Stimulated activated CD4-positive, alpha-beta T cell treated with anti-CD3 and anti-CD28 coated beads, TNF-alpha, amount 100 ng/mL, for 4 hours (primary cell): Measurements from ENCODE around the gene GALNT16.
"Not testable (repeated sequence)": the region's sequence is repeated elsewhere in the genome, so short reads cannot be mapped to it uniquely, and the experiment has no call there.

Experiments
- DNase-seq, 3 experiments: peaks; one replicate each; pipeline ENCODE4 v3.0.0-alpha.2; 2020; ENCODE audit warnings: low read depth in 3 of 3

The GALNT16 gene

GRCh38 chr14:69260190-69260860 lies 367 bp downstream of the GALNT16 start:
- no peak for DNase-seq

GRCh38 chr14:69260861-69261564 lies 1.1 kb downstream of the GALNT16 start:
- peak in 2 of 3 experiments; percentile 16 to 18 for DNase-seq

- DNase-seq, result no peak
Measured at GRCh38 chr14:69261761-69262331, 1.9 kb downstream of the GALNT16 start.

GRCh38 chr14:69262516-69262915 lies 2.6 kb downstream of the GALNT16 start:
- DNase-seq, result no peak

- no peak for DNase-seq
Measured at GRCh38 chr14:69263364-69263763, 3.4 kb downstream of the GALNT16 start.

- DNase-seq, result no peak
Measured at GRCh38 chr14:69263771-69264170, 3.8 kb downstream of the GALNT16 start.

GRCh38 chr14:69266572-69267345 lies 6.8 kb downstream of the GALNT16 start:
- DNase-seq, result no peak

- no peak for DNase-seq
Measured at GRCh38 chr14:69267492-69267891, 7.5 kb downstream of the GALNT16 start.

- no peak for DNase-seq
Measured at GRCh38 chr14:69268223-69268622, 8.3 kb downstream of the GALNT16 start.

- DNase-seq, result no peak
Measured at GRCh38 chr14:69268763-69269162, 8.8 kb downstream of the GALNT16 start.

- no peak for DNase-seq
Measured at GRCh38 chr14:69269381-69269780, 9.4 kb downstream of the GALNT16 start.

- DNase-seq, result no peak
Measured at GRCh38 chr14:69270097-69270496, 10.1 kb downstream of the GALNT16 start.

GRCh38 chr14:69270795-69271708 lies 11.1 kb downstream of the GALNT16 start:
- DNase-seq, result no peak

- DNase-seq, result no peak
Measured at GRCh38 chr14:69274321-69274720, 14.4 kb downstream of the GALNT16 start.

- no peak for DNase-seq
Measured at GRCh38 chr14:69275331-69275730, 15.4 kb downstream of the GALNT16 start.

- DNase-seq, result not testable (repeated sequence)
Measured at GRCh38 chr14:69277356-69277755, 17.4 kb downstream of the GALNT16 start.

- no peak for DNase-seq
Measured at GRCh38 chr14:69280746-69281291, 20.9 kb downstream of the GALNT16 start.

GRCh38 chr14:69281450-69282169 lies 21.7 kb downstream of the GALNT16 start:
- DNase-seq, result no peak

- no peak for DNase-seq
Measured at GRCh38 chr14:69282448-69282847, 22.5 kb downstream of the GALNT16 start.

GRCh38 chr14:69284170-69284569 lies 24.2 kb downstream of the GALNT16 start:
- DNase-seq, result no peak
